ENCODE results near the gene ATAT1. TPM values are rescaled to one million over a fixed set of nuclear protein-coding genes. Genes with fewer than 3 reads are reported as not detected.
A peak's percentile ranks its signal among the peaks of the same experiment; 100 is the strongest.

The ATAT1 gene
- total and polyA plus RNA-seq, 9 of the 15 experiments (the other 6 are each of a cell fraction or from before 2014, with no cell fraction given): 0.65 to 5.8 (median 1.6) TPM

DNA sequence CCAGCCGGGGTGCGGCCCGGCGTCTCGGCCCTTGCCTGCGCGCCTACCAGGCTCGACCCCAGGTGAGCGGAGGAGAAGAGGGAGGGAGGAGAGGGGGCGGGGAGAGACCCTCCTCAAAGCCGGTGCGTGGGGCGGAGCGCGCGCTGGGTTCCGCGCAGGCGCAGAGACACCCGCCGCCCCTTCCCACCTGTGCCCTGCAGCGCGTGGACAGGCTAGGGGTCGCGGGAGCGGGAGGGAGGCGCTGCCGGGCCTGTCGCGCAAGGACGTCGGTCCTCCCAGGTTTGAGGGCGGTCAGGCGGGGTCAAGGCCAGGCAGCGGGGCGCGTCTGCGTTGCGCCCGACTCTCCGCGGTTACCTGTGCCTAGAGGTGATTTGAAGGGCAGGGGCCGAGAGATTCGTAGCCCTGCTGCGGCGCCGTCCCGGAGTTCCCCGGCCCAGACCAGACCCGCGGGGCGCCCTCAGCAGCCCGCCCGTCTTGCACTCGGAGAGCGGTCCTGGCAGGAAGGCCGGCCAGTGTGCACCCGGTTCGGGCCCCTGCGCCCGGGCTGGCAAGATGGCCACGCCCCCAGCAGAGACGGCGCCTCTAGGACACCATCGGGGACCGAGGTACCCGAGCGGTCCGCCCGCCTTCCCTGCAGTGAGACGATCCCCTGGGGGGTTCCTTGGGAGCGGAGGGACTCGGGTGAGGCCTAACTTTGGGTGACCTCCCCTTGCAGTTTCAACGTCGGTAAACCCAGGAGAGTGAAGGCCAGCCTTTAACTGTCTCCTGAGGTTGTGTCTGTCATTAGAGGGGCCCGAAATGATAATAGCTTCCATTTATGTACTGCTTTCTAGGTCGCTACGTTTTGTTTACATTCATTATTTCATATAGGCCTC lies 20.8 kb downstream of the ATAT1 start (continued):
- TF ChIP-seq, protein P1, sequence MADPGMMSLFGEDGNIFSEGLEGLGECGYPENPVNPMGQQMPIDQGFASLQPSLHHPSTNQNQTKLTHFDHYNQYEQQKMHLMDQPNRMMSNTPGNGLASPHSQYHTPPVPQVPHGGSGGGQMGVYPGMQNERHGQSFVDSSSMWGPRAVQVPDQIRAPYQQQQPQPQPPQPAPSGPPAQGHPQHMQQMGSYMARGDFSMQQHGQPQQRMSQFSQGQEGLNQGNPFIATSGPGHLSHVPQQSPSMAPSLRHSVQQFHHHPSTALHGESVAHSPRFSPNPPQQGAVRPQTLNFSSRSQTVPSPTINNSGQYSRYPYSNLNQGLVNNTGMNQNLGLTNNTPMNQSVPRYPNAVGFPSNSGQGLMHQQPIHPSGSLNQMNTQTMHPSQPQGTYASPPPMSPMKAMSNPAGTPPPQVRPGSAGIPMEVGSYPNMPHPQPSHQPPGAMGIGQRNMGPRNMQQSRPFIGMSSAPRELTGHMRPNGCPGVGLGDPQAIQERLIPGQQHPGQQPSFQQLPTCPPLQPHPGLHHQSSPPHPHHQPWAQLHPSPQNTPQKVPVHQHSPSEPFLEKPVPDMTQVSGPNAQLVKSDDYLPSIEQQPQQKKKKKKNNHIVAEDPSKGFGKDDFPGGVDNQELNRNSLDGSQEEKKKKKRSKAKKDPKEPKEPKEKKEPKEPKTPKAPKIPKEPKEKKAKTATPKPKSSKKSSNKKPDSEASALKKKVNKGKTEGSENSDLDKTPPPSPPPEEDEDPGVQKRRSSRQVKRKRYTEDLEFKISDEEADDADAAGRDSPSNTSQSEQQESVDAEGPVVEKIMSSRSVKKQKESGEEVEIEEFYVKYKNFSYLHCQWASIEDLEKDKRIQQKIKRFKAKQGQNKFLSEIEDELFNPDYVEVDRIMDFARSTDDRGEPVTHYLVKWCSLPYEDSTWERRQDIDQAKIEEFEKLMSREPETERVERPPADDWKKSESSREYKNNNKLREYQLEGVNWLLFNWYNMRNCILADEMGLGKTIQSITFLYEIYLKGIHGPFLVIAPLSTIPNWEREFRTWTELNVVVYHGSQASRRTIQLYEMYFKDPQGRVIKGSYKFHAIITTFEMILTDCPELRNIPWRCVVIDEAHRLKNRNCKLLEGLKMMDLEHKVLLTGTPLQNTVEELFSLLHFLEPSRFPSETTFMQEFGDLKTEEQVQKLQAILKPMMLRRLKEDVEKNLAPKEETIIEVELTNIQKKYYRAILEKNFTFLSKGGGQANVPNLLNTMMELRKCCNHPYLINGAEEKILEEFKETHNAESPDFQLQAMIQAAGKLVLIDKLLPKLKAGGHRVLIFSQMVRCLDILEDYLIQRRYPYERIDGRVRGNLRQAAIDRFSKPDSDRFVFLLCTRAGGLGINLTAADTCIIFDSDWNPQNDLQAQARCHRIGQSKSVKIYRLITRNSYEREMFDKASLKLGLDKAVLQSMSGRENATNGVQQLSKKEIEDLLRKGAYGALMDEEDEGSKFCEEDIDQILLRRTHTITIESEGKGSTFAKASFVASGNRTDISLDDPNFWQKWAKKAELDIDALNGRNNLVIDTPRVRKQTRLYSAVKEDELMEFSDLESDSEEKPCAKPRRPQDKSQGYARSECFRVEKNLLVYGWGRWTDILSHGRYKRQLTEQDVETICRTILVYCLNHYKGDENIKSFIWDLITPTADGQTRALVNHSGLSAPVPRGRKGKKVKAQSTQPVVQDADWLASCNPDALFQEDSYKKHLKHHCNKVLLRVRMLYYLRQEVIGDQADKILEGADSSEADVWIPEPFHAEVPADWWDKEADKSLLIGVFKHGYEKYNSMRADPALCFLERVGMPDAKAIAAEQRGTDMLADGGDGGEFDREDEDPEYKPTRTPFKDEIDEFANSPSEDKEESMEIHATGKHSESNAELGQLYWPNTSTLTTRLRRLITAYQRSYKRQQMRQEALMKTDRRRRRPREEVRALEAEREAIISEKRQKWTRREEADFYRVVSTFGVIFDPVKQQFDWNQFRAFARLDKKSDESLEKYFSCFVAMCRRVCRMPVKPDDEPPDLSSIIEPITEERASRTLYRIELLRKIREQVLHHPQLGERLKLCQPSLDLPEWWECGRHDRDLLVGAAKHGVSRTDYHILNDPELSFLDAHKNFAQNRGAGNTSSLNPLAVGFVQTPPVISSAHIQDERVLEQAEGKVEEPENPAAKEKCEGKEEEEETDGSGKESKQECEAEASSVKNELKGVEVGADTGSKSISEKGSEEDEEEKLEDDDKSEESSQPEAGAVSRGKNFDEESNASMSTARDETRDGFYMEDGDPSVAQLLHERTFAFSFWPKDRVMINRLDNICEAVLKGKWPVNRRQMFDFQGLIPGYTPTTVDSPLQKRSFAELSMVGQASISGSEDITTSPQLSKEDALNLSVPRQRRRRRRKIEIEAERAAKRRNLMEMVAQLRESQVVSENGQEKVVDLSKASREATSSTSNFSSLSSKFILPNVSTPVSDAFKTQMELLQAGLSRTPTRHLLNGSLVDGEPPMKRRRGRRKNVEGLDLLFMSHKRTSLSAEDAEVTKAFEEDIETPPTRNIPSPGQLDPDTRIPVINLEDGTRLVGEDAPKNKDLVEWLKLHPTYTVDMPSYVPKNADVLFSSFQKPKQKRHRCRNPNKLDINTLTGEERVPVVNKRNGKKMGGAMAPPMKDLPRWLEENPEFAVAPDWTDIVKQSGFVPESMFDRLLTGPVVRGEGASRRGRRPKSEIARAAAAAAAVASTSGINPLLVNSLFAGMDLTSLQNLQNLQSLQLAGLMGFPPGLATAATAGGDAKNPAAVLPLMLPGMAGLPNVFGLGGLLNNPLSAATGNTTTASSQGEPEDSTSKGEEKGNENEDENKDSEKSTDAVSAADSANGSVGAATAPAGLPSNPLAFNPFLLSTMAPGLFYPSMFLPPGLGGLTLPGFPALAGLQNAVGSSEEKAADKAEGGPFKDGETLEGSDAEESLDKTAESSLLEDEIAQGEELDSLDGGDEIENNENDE (IDR thresholded peaks at IDR 0.05; ENCODE audit: low read depth, low read length): no peak
- TF ChIP-seq MAZ (CRISPR knock-in tag; conservative IDR thresholded peaks at IDR 0.05 in 1 of 2, IDR thresholded peaks at IDR 0.05 in 1 of 2): peak; percentile 61 to 74; a peak in 3 of 4 replicates
- TF ChIP-seq SRSF3 (IDR thresholded peaks at IDR 0.05; ENCODE audit: insufficient read depth, low read length): 0 out of 2 replicates have a peak, but pooled peaks have one; percentile 45
- TF ChIP-seq EHMT2 (IDR thresholded peaks at IDR 0.05): no peak
- peak; percentile 91 for TF ChIP-seq FIP1L1 (IDR thresholded peaks at IDR 0.05; ENCODE audit: low read depth, low read length, poor library complexity, severe bottlenecking)
- TF ChIP-seq SAFB2 (IDR thresholded peaks at IDR 0.05; ENCODE audit: borderline replicate concordance, low read depth, low read length, severe bottlenecking): no peak
- TF ChIP-seq ZNF263 (CRISPR knock-in tag; IDR thresholded peaks at IDR 0.05; ENCODE audit: borderline replicate concordance): peak; percentile 79
- TF ChIP-seq, protein P2, sequence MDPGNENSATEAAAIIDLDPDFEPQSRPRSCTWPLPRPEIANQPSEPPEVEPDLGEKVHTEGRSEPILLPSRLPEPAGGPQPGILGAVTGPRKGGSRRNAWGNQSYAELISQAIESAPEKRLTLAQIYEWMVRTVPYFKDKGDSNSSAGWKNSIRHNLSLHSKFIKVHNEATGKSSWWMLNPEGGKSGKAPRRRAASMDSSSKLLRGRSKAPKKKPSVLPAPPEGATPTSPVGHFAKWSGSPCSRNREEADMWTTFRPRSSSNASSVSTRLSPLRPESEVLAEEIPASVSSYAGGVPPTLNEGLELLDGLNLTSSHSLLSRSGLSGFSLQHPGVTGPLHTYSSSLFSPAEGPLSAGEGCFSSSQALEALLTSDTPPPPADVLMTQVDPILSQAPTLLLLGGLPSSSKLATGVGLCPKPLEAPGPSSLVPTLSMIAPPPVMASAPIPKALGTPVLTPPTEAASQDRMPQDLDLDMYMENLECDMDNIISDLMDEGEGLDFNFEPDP (CRISPR knock-in tag; IDR thresholded peaks at IDR 0.05): no peak; the same call in 1 of the 2 replicates
- TF ChIP-seq, protein P3, sequence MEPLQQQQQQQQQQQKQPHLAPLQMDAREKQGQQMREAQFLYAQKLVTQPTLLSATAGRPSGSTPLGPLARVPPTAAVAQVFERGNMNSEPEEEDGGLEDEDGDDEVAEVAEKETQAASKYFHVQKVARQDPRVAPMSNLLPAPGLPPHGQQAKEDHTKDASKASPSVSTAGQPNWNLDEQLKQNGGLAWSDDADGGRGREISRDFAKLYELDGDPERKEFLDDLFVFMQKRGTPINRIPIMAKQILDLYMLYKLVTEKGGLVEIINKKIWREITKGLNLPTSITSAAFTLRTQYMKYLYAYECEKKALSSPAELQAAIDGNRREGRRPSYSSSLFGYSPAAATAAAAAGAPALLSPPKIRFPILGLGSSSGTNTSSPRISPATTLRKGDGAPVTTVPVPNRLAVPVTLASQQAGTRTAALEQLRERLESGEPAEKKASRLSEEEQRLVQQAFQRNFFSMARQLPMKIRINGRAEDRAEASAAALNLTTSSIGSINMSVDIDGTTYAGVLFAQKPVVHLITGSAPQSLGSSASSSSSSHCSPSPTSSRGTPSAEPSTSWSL (CRISPR knock-in tag; IDR thresholded peaks at IDR 0.05; ENCODE audit: borderline replicate concordance): no peak

Data from K562 (cell line).